Gastroesophageal sphincter (tissue), 4 donors: ENCODE data around the gene NYAP1. TPM values are rescaled to one million over a fixed set of nuclear protein-coding genes. Genes with fewer than 3 reads are reported as not detected.

Experiments used
- ATAC-seq: fragments of 150-250 bp; one replicate; pipeline ENCODE4 v1.9.1; 2016; ENCODE audit warnings: mild to moderate bottlenecking, moderate library complexity
- H3K27ac ChIP-seq, 4 donors: fragments of 200-600 bp; sonication (generic) in 3 of 4; 1 replicate in 3 of 4; 2 replicates in 1 of 4; pipeline ENCODE4 v1.5.1; 2016 to 2019
- H3K27me3 ChIP-seq: fragments of 200-600 bp; sonication (generic); one replicate; pipeline ENCODE4 v1.5.1; 2019
- H3K36me3 ChIP-seq, 2 donors: fragments of 200-600 bp; sonication (generic); one replicate each; pipeline ENCODE4 v1.5.1; 2019; ENCODE audit warnings: control low read depth in 1 of 2
- H3K4me1 ChIP-seq, 3 donors: fragments of 200-600 bp; sonication (generic); 1 replicate in 2 of 3; 2 replicates in 1 of 3; pipeline ENCODE4 v1.5.1; 2016 to 2019; ENCODE audit warnings: control low read depth in 2 of 3
- H3K4me3 ChIP-seq, 2 donors: fragments of 200-600 bp; sonication (generic); one replicate each; pipeline ENCODE4 v1.5.1; 2019; ENCODE audit warnings: mild to moderate bottlenecking in 1 of 2, moderate library complexity in 1 of 2
- H3K9me3 ChIP-seq, 3 donors: fragments of 200-600 bp; sonication (generic); one replicate each; pipeline ENCODE4 v1.5.1; 2017 to 2019; ENCODE audit warnings: control low read depth in 2 of 3
- CTCF ChIP-seq, 4 experiments: fragments of 200-600 bp in 2 of 4; fragments of 450-650 bp in 2 of 4; sonication (generic) in 1 of 4; IDR thresholded peaks; one replicate each; pipeline ENCODE4 v1.5.1; 2017 to 2019; ENCODE audit warnings: antibody characterized with exemption in 4 of 4, mild to moderate bottlenecking in 2 of 4, moderate library complexity in 2 of 4
- EP300 ChIP-seq: sonication (generic); formaldehyde crosslinking; IDR thresholded peaks from one replicate; pipeline ENCODE4 v1.6.1; 2017; ENCODE audit warnings: antibody characterized with exemption, mild to moderate bottlenecking
- POLR2A ChIP-seq, 2 donors: fragments of 450-650 bp; IDR thresholded peaks; one replicate each; pipeline ENCODE4 v1.6.1; 2017; ENCODE audit warnings: antibody characterized with exemption in 2 of 2, mild to moderate bottlenecking in 2 of 2, moderate library complexity in 1 of 2
- POLR2AphosphoS5 ChIP-seq: sonication (generic); formaldehyde crosslinking; IDR thresholded peaks from one replicate; pipeline ENCODE4 v1.6.1; 2017; ENCODE audit warnings: antibody characterized with exemption
- WGBS, 2 donors: methylation state at CpG; one replicate each; pipeline ENCODE4 v1.1.5; 2018; ENCODE audit warnings: low coverage in 1 of 2; 5-methylcytosine and 5-hydroxymethylcytosine counted together
- total RNA-seq, 4 donors: library from RNA; depleted of rRNA; stranded (reverse); fragments of >200 nt; gene quantifications; one replicate each; pipeline ENCODE4 v1.1.0, GENCODE V29; 2016

The NYAP1 gene
- total RNA-seq, 4 donors from 2014 or later, result 0.94 to 3.1 (median 1.8) TPM

- H3K36me3 ChIP-seq, result no peaks in the 10 kb centered on the region
- H3K27ac ChIP-seq, result no peak overlapping the region
- TF ChIP-seq CTCF (IDR thresholded peaks at IDR 0.05) (no peak), POLR2A (IDR thresholded peaks at IDR 0.05) (no peak), EP300 (no peak), POLR2AphosphoS5 (no peak)
- H3K4me1 ChIP-seq, result peaks cover 0 to 11% (median 0%) of the 10 kb centered on the region in 3 donors
- no peaks in the 10 kb centered on the region for H3K9me3 ChIP-seq
- peaks cover 11% of the 10 kb centered on the region for H3K27me3 ChIP-seq
- no peak overlapping the region for H3K4me3 ChIP-seq
- ATAC-seq, result no peak
- WGBS, 2 donors, result 83% methylated on average over 1 to 8 of the region's 9 CpGs
Observed at GRCh38 chr7:100513212-100513810, 29.6 kb downstream of the NYAP1 start.

GRCh38 chr7:100515072-100515532 is 31.4 kb downstream of the NYAP1 start:
- H3K36me3 ChIP-seq, result no peaks in the 10 kb centered on the region
- H3K4me1 ChIP-seq, result peaks cover 0 to 11% (median 0%) of the 10 kb centered on the region in 3 donors
- TF ChIP-seq POLR2A (IDR thresholded peaks at IDR 0.05) (no peak), POLR2AphosphoS5 (peak; percentile 48)
- peak; percentile 68 for ATAC-seq
- H3K27ac ChIP-seq, result peak overlapping the region in 1 of 4 donors; percentile 43
- WGBS, 2 donors, result 24 to 57% methylated on average over 1 to 2 of the region's 2 CpGs
- H3K4me3 ChIP-seq, result no peak overlapping the region
- H3K27me3 ChIP-seq, result no peaks in the 10 kb centered on the region
- H3K9me3 ChIP-seq, result no peaks in the 10 kb centered on the region

- no peaks in the 10 kb centered on the region for H3K27me3 ChIP-seq
- H3K27ac ChIP-seq, result peak overlapping the region in 2 of 4 donors; percentile 24 to 44
- no peak overlapping the region for H3K4me3 ChIP-seq
- peak; percentile 85 for ATAC-seq
- 56 to 67% methylated on average over 2 of the region's 4 CpGs for WGBS, 2 donors
- TF ChIP-seq POLR2AphosphoS5, result peak; percentile 22
- no peak for TF ChIP-seq CTCF (IDR thresholded peaks at IDR 0.05)
- TF ChIP-seq POLR2A (IDR thresholded peaks at IDR 0.05), result no peak
- H3K4me1 ChIP-seq, result peaks cover 0 to 11% (median 0%) of the 10 kb centered on the region in 3 donors
- no peaks in the 10 kb centered on the region for H3K36me3 ChIP-seq
- H3K9me3 ChIP-seq, result no peaks in the 10 kb centered on the region
Observed at GRCh38 chr7:100516135-100516812, 32.5 kb downstream of the NYAP1 start.

- H3K27ac ChIP-seq, result no peak overlapping the region
- ATAC-seq, result no peak
- WGBS, 2 donors, result 80 to 83% methylated on average over 2 of the region's 2 CpGs
Observed at GRCh38 chr7:100517305-100517704, 33.6 kb downstream of the NYAP1 start.

GRCh38 chr7:100519580-100519979 is 35.9 kb downstream of the NYAP1 start:
- TF ChIP-seq POLR2A (IDR thresholded peaks at IDR 0.05), result no peak
- TF ChIP-seq POLR2AphosphoS5, result no peak
- no peak for TF ChIP-seq CTCF (IDR thresholded peaks at IDR 0.05)
- TF ChIP-seq EP300, result no peak
- Histone ChIP-seq H3K9me3 (no peaks in the 10 kb centered on the region), H3K4me3 (no peak overlapping the region), H3K27me3 (peaks cover 4% of the 10 kb centered on the region), H3K4me1 (peaks cover 0 to 11% (median 0%) of the 10 kb centered on the region in 3 donors), H3K27ac (no peak overlapping the region), H3K36me3 (no peaks in the 10 kb centered on the region)
- ATAC-seq, result no peak
- 86 to 90% methylated on average over 5 to 6 of the region's 6 CpGs for WGBS, 2 donors

More at GRCh38 chr7:100517305-100517704, 33.6 kb downstream of the NYAP1 start:
- H3K4me1 ChIP-seq, result peaks cover 0 to 11% (median 0%) of the 10 kb centered on the region in 3 donors
- TF ChIP-seq EP300 (no peak), CTCF (IDR thresholded peaks at IDR 0.05) (no peak), POLR2A (IDR thresholded peaks at IDR 0.05) (no peak), POLR2AphosphoS5 (no peak)
- no peaks in the 10 kb centered on the region for H3K9me3 ChIP-seq
- no peaks in the 10 kb centered on the region for H3K27me3 ChIP-seq
- H3K4me3 ChIP-seq, result no peak overlapping the region
- no peaks in the 10 kb centered on the region for H3K36me3 ChIP-seq
